HepG2 (cell line): ENCODE measurements around the gene GRIK5. TPM values are rescaled to one million over a fixed set of nuclear protein-coding genes. Genes with fewer than 3 reads are reported as not detected.

Source experiments
- ATAC-seq: fragments of 200-7000 bp; cut with Tn5 transposase; 3 replicates; pipeline ENCODE4 v1.9.1; 2020; ENCODE audit warnings: mild to moderate bottlenecking, moderate library complexity
- BruUV-seq: library from RNA; stranded (reverse); fragments of 400-500 nt; replicated peaks from 2 replicates; lab custom pipeline; 2021; lab: Mats Ljungman, UMichigan
- CTCF ChIA-PET: fragments of 300-600 bp; formaldehyde crosslinking; extraction: SDS; loops from one replicate; lab custom pipeline; 2021; ENCODE audit warnings: low total read pairs, inconsistent platforms, low intra/inter-chr PET ratio; lab: Yijun Ruan, JAX
- POLR2A ChIA-PET: fragments of 350-600 bp; sonication (Branson Sonifier 250); formaldehyde crosslinking; loops from one replicate; lab custom pipeline; 2020; ENCODE audit warnings: antibody characterized with exemption, inconsistent platforms; lab: Yijun Ruan, JAX
- DNase-seq: peaks from one replicate; pipeline ENCODE4 v3.0.0-alpha.2; 2015; ENCODE audit warnings: low spot score
- FAIRE-seq: peaks from 3 replicates; lab custom pipeline; 2011; peaks lifted over from hg19 to GRCh38; lab: Jason Lieb, UNC
- H2AFZ ChIP-seq: one replicate; pipeline ENCODE4 v1.6.1; 2011; ENCODE audit warnings: low read length, inconsistent platforms
- H3K27ac ChIP-seq: fragments of 300-600 bp; 3 replicates; pipeline ENCODE4 v1.8.0; 2011; ENCODE audit warnings: mixed run types, mild to moderate bottlenecking, mixed read lengths, low read length, inconsistent platforms; ENCODE audit not compliant: insufficient read depth; ENCODE audit errors: extremely low read length
- H3K27me3 ChIP-seq, 2 experiments: fragments of 200-600 bp in 1 of 2; 2 replicates in 1 of 2; 3 replicates in 1 of 2; pipeline versions ENCODE4 v1.6.0 to v1.8.0; 2011; ENCODE audit warnings: low read length in 2 of 2, mild to moderate bottlenecking in 2 of 2, moderate library complexity in 2 of 2, inconsistent platforms in 1 of 2; ENCODE audit not compliant: insufficient read depth in 2 of 2, control insufficient read depth in 1 of 2
- H3K36me3 ChIP-seq, 2 experiments: fragments of 200-600 bp in 1 of 2; replicated peaks in 1 of 2; 2 replicates in 1 of 2; 3 replicates in 1 of 2; pipeline versions ENCODE4 v1.5.1 to v1.8.0; 2011; ENCODE audit warnings: low read length in 2 of 2, inconsistent platforms in 1 of 2; ENCODE audit not compliant: insufficient read depth in 2 of 2, control insufficient read depth in 1 of 2
- H3K4me1 ChIP-seq: 2 replicates; pipeline ENCODE4 v1.5.1; 2012; ENCODE audit warnings: low read length, inconsistent platforms; ENCODE audit not compliant: insufficient read depth
- H3K4me2 ChIP-seq: 2 replicates; pipeline ENCODE4 v1.6.0; 2011; ENCODE audit warnings: low read depth, low read length, inconsistent platforms
- H3K4me3 ChIP-seq, 3 experiments: fragments of 200-600 bp in 1 of 3; sonication (generic), shearing (Covaris generic) in 1 of 3; replicated peaks in 1 of 3; 2 replicates each; pipeline ENCODE4 v1.5.1; 2011 to 2016; ENCODE audit warnings: low read length in 3 of 3, inconsistent platforms in 2 of 3, low read depth in 2 of 3, mild to moderate bottlenecking in 2 of 3, control low read depth in 1 of 3, mixed read lengths in 1 of 3; ENCODE audit not compliant: insufficient read depth in 1 of 3
- H3K79me2 ChIP-seq: one replicate; pipeline ENCODE4 v1.6.1; 2011; ENCODE audit warnings: low read length, inconsistent platforms; ENCODE audit not compliant: insufficient read depth
- H3K9ac ChIP-seq: 2 replicates; pipeline ENCODE4 v1.6.0; 2011; ENCODE audit warnings: mild to moderate bottlenecking, low read depth, low read length, inconsistent platforms; ENCODE audit not compliant: insufficient read depth
- H3K9me3 ChIP-seq: 2 replicates; pipeline ENCODE4 v1.5.1; 2012; ENCODE audit warnings: mild to moderate bottlenecking, low read length
- H4K20me1 ChIP-seq: 2 replicates; pipeline ENCODE4 v1.6.0; 2011; ENCODE audit warnings: inconsistent platforms, mild to moderate bottlenecking, low read length, moderate library complexity; ENCODE audit not compliant: insufficient read depth
- CEBPG ChIP-seq: IDR thresholded peaks from 2 replicates; pipeline ENCODE4 v1.6.1; 2016
- FOXA3 ChIP-seq: IDR thresholded peaks from 2 replicates; pipeline ENCODE4 v1.6.1; 2016; ENCODE audit warnings: missing genetic modification reagents, missing compliant biosample characterization
- FOXJ3 ChIP-seq: sonication (generic); formaldehyde crosslinking; IDR thresholded peaks from 2 replicates; pipeline ENCODE4 v1.4.0; 2020; ENCODE audit warnings: missing genetic modification reagents, mild to moderate bottlenecking, borderline replicate concordance
- GATAD2A ChIP-seq: IDR thresholded peaks from 2 replicates; pipeline ENCODE4 v1.6.1; 2016
- GPN1 ChIP-seq: sonication (generic); formaldehyde crosslinking; IDR thresholded peaks from 2 replicates; pipeline ENCODE4 v1.5.1; 2020; ENCODE audit warnings: missing genetic modification reagents, borderline replicate concordance
- NFE2 ChIP-seq: sonication (generic); formaldehyde crosslinking; IDR thresholded peaks from 2 replicates; pipeline ENCODE4 v1.4.0; 2020; ENCODE audit warnings: missing genetic modification reagents
- PHF21A ChIP-seq: sonication (generic); formaldehyde crosslinking; IDR thresholded peaks from 2 replicates; pipeline ENCODE4 v1.5.0; 2020; ENCODE audit warnings: mild to moderate bottlenecking, missing genetic modification reagents
- PREB ChIP-seq: sonication (generic); formaldehyde crosslinking; IDR thresholded peaks from 2 replicates; pipeline ENCODE4 v1.4.0; 2020; ENCODE audit warnings: missing genetic modification reagents
- RFX3 ChIP-seq: IDR thresholded peaks from 2 replicates; pipeline ENCODE4 v1.6.1; 2016; ENCODE audit warnings: missing biosample characterization, missing genetic modification reagents
- SNAPC5 ChIP-seq: sonication (generic); formaldehyde crosslinking; IDR thresholded peaks from 2 replicates; pipeline ENCODE4 v1.8.1; 2023; ENCODE audit warnings: mild to moderate bottlenecking, missing genetic modification reagents, borderline replicate concordance
- TEAD3 ChIP-seq: optimal IDR thresholded peaks from 2 replicates; pipeline ENCODE3; 2016; ENCODE audit warnings: borderline replicate concordance
- ZBTB4 ChIP-seq: sonication (generic); formaldehyde crosslinking; IDR thresholded peaks from 2 replicates; pipeline ENCODE4 v1.4.0; 2020; ENCODE audit warnings: missing genetic modification reagents, mild to moderate bottlenecking, borderline replicate concordance
- ZC3H13 ChIP-seq: sonication (generic); formaldehyde crosslinking; IDR thresholded peaks from 2 replicates; pipeline ENCODE4 v1.8.1; 2023; ENCODE audit warnings: mild to moderate bottlenecking, missing genetic modification reagents, moderate library complexity
- ZFP90 ChIP-seq: sonication (generic); formaldehyde crosslinking; IDR thresholded peaks from 2 replicates; pipeline ENCODE4 v1.8.0; 2022; ENCODE audit warnings: missing genetic modification reagents, mild to moderate bottlenecking, inconsistent platforms, borderline replicate concordance
- ZNF276 ChIP-seq: sonication (generic); formaldehyde crosslinking; IDR thresholded peaks from 2 replicates; pipeline ENCODE4 v1.4.0; 2020; ENCODE audit warnings: mild to moderate bottlenecking, low read depth, missing genetic modification reagents
- ZNF354B ChIP-seq: sonication (generic); formaldehyde crosslinking; IDR thresholded peaks from 2 replicates; pipeline ENCODE4 v1.8.0; 2022; ENCODE audit warnings: mild to moderate bottlenecking, missing genetic modification reagents
- ZNF501 ChIP-seq: sonication (generic); formaldehyde crosslinking; IDR thresholded peaks from 2 replicates; pipeline ENCODE4 v1.5.1; 2020; ENCODE audit warnings: mild to moderate bottlenecking, moderate library complexity, missing genetic modification reagents
- ZNF839 ChIP-seq: sonication (generic); formaldehyde crosslinking; IDR thresholded peaks from 2 replicates; pipeline ENCODE4 v1.4.0; 2020; ENCODE audit warnings: missing genetic modification reagents, mild to moderate bottlenecking, borderline replicate concordance
- WGBS: methylation state at CpG from one replicate; pipeline ENCODE4 v1.1.6; 2017; ENCODE audit warnings: low lambda C conversion rate; 5-methylcytosine and 5-hydroxymethylcytosine counted together
- in situ Hi-C: cut with HindIII; loops from 2 replicates; pipeline ENCODE4 v1.10.0; 2017; ENCODE audit warnings: low pct_unique_long_range_greater_than_20kb; ENCODE audit not compliant: extremely low pct_ligation_motif_present
- intact Hi-C: fragments of 100-400 bp; cut with micrococcal nuclease; formaldehyde crosslinking; loops from one replicate; pipeline ENCODE4 v1.10.0; 2022; ENCODE audit not compliant: unreplicated experiment
- polyA plus RNA-seq, 8 experiments: library from polyadenylated mRNA; depleted of rRNA in 3 of 8; stranded (reverse) in 7 of 8; unstranded in 1 of 8; fragments of >200 nt; fragmentation: Illumina TruSeq in 4 of 8; extraction: Trizol in 4 of 8; gene quantifications; 2 replicates each; pipeline versions ENCODE4 v1.2.1 to v1.2.3, GENCODE V29; 2011 to 2016; ENCODE audit warnings: low read depth in 4 of 8, missing spikeins in 1 of 8, mixed read lengths in 1 of 8; ENCODE audit not compliant: insufficient read depth in 1 of 8
- total RNA-seq, 5 experiments: library from RNA; depleted of rRNA; stranded (reverse); fragments of >200 nt; fragmentation: Illumina TruSeq; extraction: Trizol; gene quantifications; 2 replicates each; pipeline ENCODE4 v1.2.3, GENCODE V29; 2016; ENCODE audit warnings: low read depth in 1 of 5

Gene GRIK5
- total and polyA plus RNA-seq, 2 of the 13 experiments (the other 11 are each of a cell fraction or from before 2014, with no cell fraction given) = not detected

GRCh38 chr19:42042455-42043170, 27.4 kb downstream of the GRIK5 start:
- no peaks in the 10 kb centered on the region for H3K36me3 ChIP-seq
- no peaks in the 10 kb centered on the region for H3K4me1 ChIP-seq
- H4K20me1 ChIP-seq = no peaks in the 10 kb centered on the region
- TF ChIP-seq ZNF501 (CRISPR knock-in tag) (no peak), TEAD3 (no peak), ZNF354B (CRISPR knock-in tag) (no peak), ZFP90 (CRISPR knock-in tag) (no peak), RFX3 (CRISPR knock-in tag) (no peak), NFE2 (CRISPR knock-in tag) (no peak), PREB (CRISPR knock-in tag) (no peak), SNAPC5 (CRISPR knock-in tag) (no peak), ZBTB4 (CRISPR knock-in tag) (no peak), PHF21A (CRISPR knock-in tag) (no peak), ZNF839 (CRISPR knock-in tag) (no peak), GPN1 (CRISPR knock-in tag) (no peak), ZC3H13 (CRISPR knock-in tag) (no peak), CEBPG (CRISPR knock-in tag) (no peak), FOXA3 (CRISPR knock-in tag) (no peak), ZNF276 (CRISPR knock-in tag) (no peak), GATAD2A (CRISPR knock-in tag) (no peak), FOXJ3 (no peak)
- no peak overlapping the region for H2AFZ ChIP-seq
- intact Hi-C loops (no loop called here), in situ Hi-C loops (no loop called here)
- 26% methylated on average over 10 of the region's 30 CpGs for WGBS
- FAIRE-seq = no peak
- no peak for DNase-seq
- no peaks in the 10 kb centered on the region for H3K79me2 ChIP-seq
- H3K27me3 ChIP-seq = peaks cover 0 to 16% of the 10 kb centered on the region in 2 experiments; a peak in 4 of 5 replicates
- BruUV-seq = no TSS peak
- no peaks in the 10 kb centered on the region for H3K9me3 ChIP-seq
- H3K4me2 ChIP-seq = no peak overlapping the region
- ATAC-seq = no peak
- H3K9ac ChIP-seq = no peak overlapping the region
- POLR2A ChIA-PET = no interaction called here
- CTCF ChIA-PET = no interaction called here
- H3K4me3 ChIP-seq = no peak overlapping the region
- no peak overlapping the region for H3K27ac ChIP-seq
